IPS DF 6.9 (cell line): ENCODE data around the gene TNS4.

ENCODE experiments used
- DNase-seq: peaks from one replicate; pipeline ENCODE4 v3.0.0-alpha.2; 2013; ENCODE audit warnings: low read depth, low spot score
- H3K27ac ChIP-seq: one replicate; pipeline ENCODE4 v1.5.1; 2013; ENCODE audit warnings: low read length, control low read depth
- H3K27me3 ChIP-seq: 2 replicates; pipeline ENCODE4 v1.6.1; 2013; ENCODE audit warnings: mild to moderate bottlenecking, low read length; ENCODE audit not compliant: control insufficient read depth, insufficient read depth
- H3K36me3 ChIP-seq: 2 replicates; pipeline ENCODE4 v1.6.1; 2013; ENCODE audit warnings: low read length; ENCODE audit not compliant: control insufficient read depth, insufficient read depth
- H3K4me1 ChIP-seq: 2 replicates; pipeline ENCODE4 v1.6.1; 2013; ENCODE audit warnings: low read length; ENCODE audit not compliant: control insufficient read depth, insufficient read depth
- H3K4me3 ChIP-seq: 2 replicates; pipeline ENCODE4 v1.5.1; 2013; ENCODE audit warnings: mild to moderate bottlenecking, low read length
- H3K9me3 ChIP-seq: 2 replicates; pipeline ENCODE4 v1.6.1; 2013; ENCODE audit warnings: low read length, inconsistent platforms; ENCODE audit not compliant: control insufficient read depth, insufficient read depth
- WGBS: extraction: QIAGEN DNeasy Blood & Tissue Kit; methylation state at CpG from one replicate; pipeline ENCODE4 v1.1.7; 2013; ENCODE audit warnings: mixed read lengths, missing lambda C conversion rate; ENCODE audit not compliant: insufficient read length, insufficient coverage; 5-methylcytosine and 5-hydroxymethylcytosine counted together

The TNS4 gene

DNA sequence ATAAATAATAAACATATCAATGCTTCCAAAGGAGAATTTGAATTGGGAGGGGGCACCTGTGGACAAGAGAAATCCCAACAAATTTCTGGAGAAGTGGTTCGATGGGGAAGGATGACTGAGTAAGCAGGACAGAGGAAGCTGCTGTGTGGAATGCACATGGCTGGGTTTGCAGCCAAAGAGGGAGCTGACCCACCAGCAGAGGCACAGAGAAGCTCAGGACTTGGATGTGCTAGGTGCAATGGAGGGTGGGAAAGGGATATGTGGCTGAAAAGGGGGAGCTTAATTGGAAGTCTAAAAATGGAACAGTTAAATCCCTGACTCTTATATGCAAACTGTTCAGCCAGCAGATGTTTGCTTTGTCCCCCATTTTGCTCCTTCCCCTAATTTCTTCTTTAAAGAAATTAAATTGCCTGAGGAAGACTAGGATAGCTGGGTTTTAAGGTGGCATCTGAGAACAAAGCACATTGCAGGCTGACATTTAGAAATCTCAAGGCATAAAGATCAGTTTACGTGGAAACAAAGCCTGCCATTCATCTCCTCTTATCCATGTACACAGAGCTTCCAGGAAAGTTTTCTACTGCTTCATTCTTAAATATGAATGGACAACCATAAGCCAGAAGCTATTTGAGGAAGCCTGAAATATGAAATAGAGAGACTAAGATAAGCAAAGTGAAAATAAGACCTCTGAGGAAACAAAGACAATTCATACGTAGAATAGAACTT, 23.0 kb upstream of the TNS4 start:
- H3K4me1 ChIP-seq = no peaks in the 10 kb centered on the region
- WGBS = no CpG with 5 or more reads among the region's 3 CpGs
- no peak for DNase-seq
- no peak overlapping the region for H3K27ac ChIP-seq
- no peaks in the 10 kb centered on the region for H3K36me3 ChIP-seq
- H3K9me3 ChIP-seq = no peaks in the 10 kb centered on the region
- no peaks in the 10 kb centered on the region for H3K27me3 ChIP-seq
- H3K4me3 ChIP-seq = no peak overlapping the region

DNA sequence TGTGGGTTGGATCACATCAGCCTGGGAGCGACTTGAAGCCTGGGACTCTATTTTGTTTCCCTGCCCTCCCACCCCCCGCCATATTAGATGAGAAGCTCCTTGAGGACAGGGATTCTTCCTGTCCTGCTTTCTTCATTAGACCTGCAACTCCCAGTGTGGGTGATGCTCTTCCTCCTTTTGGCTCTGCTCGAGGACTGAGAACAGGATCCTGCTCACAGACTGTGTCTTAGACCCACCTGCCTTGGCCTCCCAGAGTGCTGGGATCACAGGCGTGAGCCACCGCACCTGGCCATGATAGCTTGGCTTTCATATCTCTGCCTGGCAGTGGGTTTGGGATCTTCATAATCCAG, 21.5 kb upstream of the TNS4 start:
- no CpG with 5 or more reads among the region's 5 CpGs for WGBS
- DNase-seq = no peak
- Histone ChIP-seq H3K36me3 (no peaks in the 10 kb centered on the region), H3K27me3 (no peaks in the 10 kb centered on the region), H3K9me3 (no peaks in the 10 kb centered on the region), H3K27ac (no peak overlapping the region), H3K4me1 (no peaks in the 10 kb centered on the region), H3K4me3 (no peak overlapping the region)

DNA sequence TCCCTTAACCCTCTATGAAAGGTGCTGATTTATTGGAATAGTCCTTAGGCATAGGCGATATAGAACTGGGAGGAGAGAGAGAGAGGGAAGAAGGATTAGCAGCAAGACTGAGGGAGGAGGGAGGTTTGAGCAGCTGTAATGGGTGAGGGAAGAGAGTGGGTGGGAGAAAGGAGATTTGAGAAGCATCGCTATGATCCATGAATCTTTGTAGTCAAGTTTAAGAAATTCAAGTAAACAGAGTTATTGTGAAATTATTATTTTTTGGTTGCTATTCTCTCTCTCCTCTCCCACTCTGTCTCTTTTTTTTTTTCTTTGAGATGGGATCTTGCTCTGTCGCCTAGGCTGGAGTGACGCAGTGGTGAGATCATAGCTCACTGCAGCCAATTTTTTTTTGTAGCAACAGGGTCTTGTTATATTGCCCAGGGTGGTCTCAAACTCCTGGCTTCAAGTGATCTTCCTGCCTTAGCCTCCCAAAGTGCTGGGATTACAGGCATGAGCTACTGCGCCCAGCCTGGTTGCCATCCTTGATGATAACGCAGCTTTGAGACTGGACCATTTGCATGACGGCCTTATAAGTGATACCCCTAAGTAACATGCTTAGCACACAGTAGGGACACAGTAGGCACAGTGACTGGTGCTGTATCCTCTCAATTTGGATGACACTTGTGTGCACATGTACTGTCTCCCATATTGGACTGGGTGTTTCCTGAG, 21.0 kb upstream of the TNS4 start:
- Histone ChIP-seq H3K27ac (no peak overlapping the region), H3K4me1 (no peaks in the 10 kb centered on the region), H3K36me3 (no peaks in the 10 kb centered on the region), H3K9me3 (no peaks in the 10 kb centered on the region), H3K4me3 (no peak overlapping the region), H3K27me3 (no peaks in the 10 kb centered on the region)
- WGBS = no CpG with 5 or more reads among the region's 7 CpGs
- no peak for DNase-seq

- no CpG with 5 or more reads among the region's 14 CpGs for WGBS
- H3K4me1 ChIP-seq = no peaks in the 10 kb centered on the region
- H3K27ac ChIP-seq = no peak overlapping the region
- no peaks in the 10 kb centered on the region for H3K9me3 ChIP-seq
- no peak overlapping the region for H3K4me3 ChIP-seq
- no peak for DNase-seq
- H3K27me3 ChIP-seq = no peaks in the 10 kb centered on the region
- no peaks in the 10 kb centered on the region for H3K36me3 ChIP-seq
Observed at GRCh38 chr17:40520991-40521453, 19.6 kb upstream of the TNS4 start.

DNA sequence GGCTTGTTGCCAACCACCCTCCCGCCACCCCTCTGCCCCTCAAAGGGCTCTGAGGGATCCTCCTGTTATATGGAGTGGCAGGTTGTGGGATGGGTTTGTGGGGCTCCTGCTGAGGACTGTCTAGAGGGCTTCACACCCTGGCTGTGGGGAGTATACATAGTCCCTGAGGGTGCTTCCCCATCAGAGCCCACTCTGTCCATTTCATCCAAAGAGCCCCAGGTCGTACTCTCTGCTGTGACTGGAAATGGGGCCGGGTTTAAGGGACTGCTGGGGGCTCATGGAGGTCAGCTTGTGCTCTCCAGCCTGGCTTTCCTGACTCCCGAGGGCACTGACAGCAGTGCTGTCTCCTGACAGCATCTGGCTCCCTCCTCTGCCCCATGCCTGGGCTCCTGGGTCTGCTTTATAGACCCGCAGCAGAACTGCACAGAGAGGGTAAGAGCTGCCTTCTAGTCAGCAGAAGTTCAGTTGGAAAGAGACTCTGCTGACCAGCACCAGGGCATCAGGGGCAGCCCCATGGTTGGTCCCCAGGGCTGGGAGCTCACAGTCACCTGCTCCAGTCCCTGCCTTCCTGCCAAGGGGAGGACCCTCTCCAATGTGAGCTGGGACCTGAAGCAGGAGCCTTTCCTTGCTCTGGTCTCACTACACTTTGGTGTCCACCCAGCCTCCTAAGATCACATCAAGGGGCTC, 17.8 kb upstream of the TNS4 start:
- Histone ChIP-seq H3K4me1 (no peaks in the 10 kb centered on the region), H3K36me3 (no peaks in the 10 kb centered on the region), H3K9me3 (no peaks in the 10 kb centered on the region), H3K27ac (no peak overlapping the region), H3K27me3 (no peaks in the 10 kb centered on the region), H3K4me3 (no peak overlapping the region)
- WGBS = no CpG with 5 or more reads among the region's 5 CpGs
- DNase-seq = no peak

DNA sequence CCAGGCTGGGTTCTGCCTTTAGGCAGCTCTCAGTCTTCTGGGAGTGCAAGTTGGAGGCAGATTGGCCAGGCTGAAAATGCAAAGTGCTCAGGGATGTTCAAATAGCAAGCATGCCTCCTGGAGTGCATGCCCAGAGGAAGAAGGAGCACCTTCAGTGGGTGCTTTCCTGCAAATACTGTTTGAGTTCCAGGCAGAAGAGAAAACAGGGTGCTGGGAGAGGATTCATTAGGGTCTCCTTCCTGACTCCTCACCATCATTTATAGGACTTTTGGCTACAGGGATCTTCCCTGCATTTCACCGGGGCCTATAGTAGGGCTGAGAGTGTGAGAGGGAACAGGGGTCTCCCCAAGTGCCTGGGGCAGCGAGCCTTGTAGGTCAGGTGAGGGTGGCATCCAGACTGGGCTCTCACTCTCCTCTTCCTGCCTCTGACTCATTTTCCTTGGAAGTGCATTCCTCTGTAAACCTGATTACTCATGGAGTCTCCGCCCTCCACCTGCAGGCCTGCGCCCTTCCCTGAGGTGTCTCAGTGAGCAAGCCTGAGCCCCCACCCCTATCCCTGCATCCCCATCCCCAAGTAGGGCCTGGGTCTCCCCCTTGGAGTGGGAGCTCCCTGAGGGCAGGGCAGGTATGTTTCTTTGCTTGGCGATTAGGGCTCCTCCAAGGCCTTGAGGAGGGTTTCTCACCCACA, 17.1 kb upstream of the TNS4 start:
- H3K4me1 ChIP-seq = no peaks in the 10 kb centered on the region
- H3K27me3 ChIP-seq = no peaks in the 10 kb centered on the region
- DNase-seq = no peak
- H3K36me3 ChIP-seq = no peaks in the 10 kb centered on the region
- no peak overlapping the region for H3K27ac ChIP-seq
- no peaks in the 10 kb centered on the region for H3K9me3 ChIP-seq
- no CpG with 5 or more reads among the region's 5 CpGs for WGBS
- H3K4me3 ChIP-seq = no peak overlapping the region

- Histone ChIP-seq H3K27ac (no peak overlapping the region), H3K4me3 (no peak overlapping the region), H3K27me3 (no peaks in the 10 kb centered on the region), H3K9me3 (no peaks in the 10 kb centered on the region), H3K4me1 (no peaks in the 10 kb centered on the region), H3K36me3 (no peaks in the 10 kb centered on the region)
- no peak for DNase-seq
- no CpG with 5 or more reads among the region's 4 CpGs for WGBS
Observed at GRCh38 chr17:40517981-40518380, 16.6 kb upstream of the TNS4 start.

- no peaks in the 10 kb centered on the region for H3K9me3 ChIP-seq
- no peaks in the 10 kb centered on the region for H3K36me3 ChIP-seq
- no peak overlapping the region for H3K27ac ChIP-seq
- H3K4me1 ChIP-seq = no peaks in the 10 kb centered on the region
- no peaks in the 10 kb centered on the region for H3K27me3 ChIP-seq
- WGBS = no CpG with 5 or more reads among the region's 2 CpGs
- H3K4me3 ChIP-seq = no peak overlapping the region
- no peak for DNase-seq
Observed at GRCh38 chr17:40517286-40517662, 15.9 kb upstream of the TNS4 start.

- peaks cover under 1% of the 10 kb centered on the region; the same call in 1 of the 2 replicates for H3K4me1 ChIP-seq
- H3K27ac ChIP-seq = no peak overlapping the region
- no peaks in the 10 kb centered on the region for H3K36me3 ChIP-seq
- WGBS = no CpG with 5 or more reads among the region's 3 CpGs
- H3K4me3 ChIP-seq = no peak overlapping the region
- no peaks in the 10 kb centered on the region for H3K9me3 ChIP-seq
- H3K27me3 ChIP-seq = no peaks in the 10 kb centered on the region
- DNase-seq = no peak
Observed at GRCh38 chr17:40516581-40517285, 15.3 kb upstream of the TNS4 start.
